Motor neuron (in vitro differentiated cells): Measurements from ENCODE around the gene GAB3. TPM values are rescaled to one million over a fixed set of nuclear protein-coding genes. Genes with fewer than 3 reads are reported as not detected.
A peak's percentile ranks its signal among the peaks of the same experiment; 100 is the strongest.
"Not testable (repeated sequence)": the region's sequence is repeated elsewhere in the genome, so short reads cannot be mapped to it uniquely, and the experiment has no call there.

Experiments
- ATAC-seq, 8 experiments: fragments of 200-7000 bp; cut with Tn5 transposase; replicated peaks in 6 of 8; 2 replicates each; pipeline ENCODE4 v1.8.0; 2021; ENCODE audit warnings: mild to moderate bottlenecking in 8 of 8, moderate library complexity in 8 of 8
- H3K27ac ChIP-seq, 2 donors: fragments of 250-450 bp; sonication (Bioruptor Pico); 2 replicates each; pipeline ENCODE4 v1.9.0; 2021; ENCODE audit warnings: antibody characterized with exemption in 2 of 2, mild to moderate bottlenecking in 2 of 2, moderate library complexity in 1 of 2
- H3K4me1 ChIP-seq, 2 donors: fragments of 250-450 bp; sonication (Bioruptor Pico); replicated peaks in 1 of 2; 2 replicates each; pipeline ENCODE4 v1.6.1; 2021; ENCODE audit warnings: antibody characterized with exemption in 2 of 2, mild to moderate bottlenecking in 2 of 2, moderate library complexity in 1 of 2
- H3K4me3 ChIP-seq, 5 donors: fragments of 250-450 bp; sonication (Bioruptor Pico); 2 replicates each; pipeline ENCODE4 v1.9.0; 2021; ENCODE audit warnings: antibody characterized with exemption in 5 of 5, mild to moderate bottlenecking in 5 of 5, moderate library complexity in 4 of 5
- WGBS, 10 experiments: fragments of 450-650 bp; shearing (Covaris generic); methylation state at CpG; one replicate each; pipeline ENCODE4 v1.0.0; 2022; 5-methylcytosine and 5-hydroxymethylcytosine counted together
- in situ Hi-C, 9 experiments: fragments of 400-800 bp; cut with MboI; loops; one replicate each; pipeline ENCODE4 v1.15.0; 2021; ENCODE audit warnings: low sequenced_read_pairs in 9 of 9, low pct_unique_long_range_greater_than_20kb in 2 of 9; ENCODE audit not compliant: unreplicated experiment in 9 of 9
- total RNA-seq, 8 experiments: library from RNA; unstranded; fragments of 300-600 nt; gene quantifications; 2 replicates each; pipeline versions ENCODE4 v1.2.3 to v1.2.4, GENCODE V29; 2022

GAB3 gene
- total RNA-seq, 8 experiments from 2014 or later = 0.38 to 13.8 (median 2.1) TPM; not detected in 2

GRCh38 chrX:154633661-154634060, 117.2 kb downstream of the GAB3 start:
- H3K27ac ChIP-seq, in situ Hi-C loops, H3K4me1 ChIP-seq, H3K4me3 ChIP-seq: not testable (repeated sequence)
- ATAC-seq = peak in 6 of 8 experiments; percentile 16 to 77 (median 38)
- WGBS, 10 experiments = no CpG with 5 or more reads among the region's 11 CpGs

- H3K4me3 ChIP-seq, H3K4me1 ChIP-seq, in situ Hi-C loops, H3K27ac ChIP-seq, ATAC-seq: not testable (repeated sequence)
- no CpG with 5 or more reads among the region's 11 CpGs for WGBS, 10 experiments
Observed at GRCh38 chrX:154630949-154631348, 119.9 kb downstream of the GAB3 start.

GRCh38 chrX:154628960-154629359, 121.9 kb downstream of the GAB3 start:
- in situ Hi-C loops, H3K4me3 ChIP-seq, H3K27ac ChIP-seq, H3K4me1 ChIP-seq: not testable (repeated sequence)
- ATAC-seq = peak in 5 of 8 experiments; percentile 27 to 84 (median 69)
- no CpG with 5 or more reads among the region's 5 CpGs for WGBS, 10 experiments

Other genes starting within 250 kb of the GAB3 start
- gene FAM3A, start 234.8 kb downstream of the GAB3 start, total RNA-seq = 10 to 100 TPM; 18.2 to 36.6 (median 22.6) TPM
- 100 to 1,000 TPM in 3 of 8 experiments, 10 to 100 TPM in 5; 16.7 to 163 (median 27.6) TPM for gene G6PD, start 204.2 kb downstream of the GAB3 start, total RNA-seq
- 10 to 100 TPM in 5 of 8 experiments, 1 to 10 TPM in 3; 5.4 to 22.9 (median 10.8) TPM for gene IKBKG, start 203.5 kb downstream of the GAB3 start, total RNA-seq
- not detected for gene CTAG1A, start 165.9 kb downstream of the GAB3 start, total RNA-seq
- not detected for gene CTAG1B, start 131.8 kb downstream of the GAB3 start, total RNA-seq
- under 1 TPM in 1 of 8 experiments, not detected in 7; 0.38 TPM for gene CTAG2, start 97.5 kb downstream of the GAB3 start, total RNA-seq
- 100 to 1,000 TPM in 1 of 8 experiments, 10 to 100 TPM in 7; 19.0 to 120 (median 36.1) TPM for gene DKC1, start 11.8 kb upstream of the GAB3 start, total RNA-seq
- 10 to 100 TPM in 3 of 8 experiments, 1 to 10 TPM in 5; 3.9 to 12.4 (median 8.6) TPM for gene MPP1, start 54.4 kb upstream of the GAB3 start, total RNA-seq
- not detected for gene SMIM9, start 83.6 kb upstream of the GAB3 start, total RNA-seq
- gene F8A1, start 135.3 kb upstream of the GAB3 start, total RNA-seq = 10 to 100 TPM in 4 of 8 experiments, 1 to 10 TPM in 4; 6.2 to 15.1 (median 9.4) TPM